Choroid plexus epithelial cell (primary cell): Measurements from ENCODE around the gene TMEM39A.

ENCODE experiments used
- DNase-seq: peaks from one replicate; pipeline ENCODE4 v3.0.0-alpha.2; 2010; ENCODE audit warnings: low read depth
- H3K4me3 ChIP-seq: 2 replicates; pipeline ENCODE4 v1.5.1; 2011; ENCODE audit warnings: low read depth, mild to moderate bottlenecking, control low read depth, low read length, moderate library complexity
- TF ChIP-seq, protein P1 (sequence below): conservative IDR thresholded peaks from 2 replicates; pipeline ENCODE4 v1.5.1; 2011; ENCODE audit warnings: low read depth, mild to moderate bottlenecking, control low read depth, inconsistent platforms, low read length, moderate library complexity

TMEM39A gene

DNA sequence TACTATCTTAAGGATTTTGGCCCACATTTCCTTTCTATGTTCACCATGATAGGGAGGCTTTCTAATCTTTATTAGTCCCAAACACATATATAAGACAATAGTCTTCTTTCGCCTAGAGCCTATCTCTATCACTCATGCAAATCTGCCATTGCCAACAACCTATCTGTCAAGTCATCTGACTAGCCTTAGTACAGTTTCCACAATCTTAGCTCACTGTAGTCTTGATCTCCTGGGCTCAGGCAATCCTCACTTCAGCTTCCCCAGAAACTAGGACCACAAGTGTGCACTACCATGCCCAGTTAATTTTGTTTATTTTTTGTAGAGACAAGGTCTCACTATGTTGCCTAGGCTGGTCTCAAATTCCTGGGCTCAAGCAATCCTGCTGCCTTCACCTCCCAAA lies 6.9 kb downstream of the TMEM39A start:
- TF ChIP-seq, protein P1, sequence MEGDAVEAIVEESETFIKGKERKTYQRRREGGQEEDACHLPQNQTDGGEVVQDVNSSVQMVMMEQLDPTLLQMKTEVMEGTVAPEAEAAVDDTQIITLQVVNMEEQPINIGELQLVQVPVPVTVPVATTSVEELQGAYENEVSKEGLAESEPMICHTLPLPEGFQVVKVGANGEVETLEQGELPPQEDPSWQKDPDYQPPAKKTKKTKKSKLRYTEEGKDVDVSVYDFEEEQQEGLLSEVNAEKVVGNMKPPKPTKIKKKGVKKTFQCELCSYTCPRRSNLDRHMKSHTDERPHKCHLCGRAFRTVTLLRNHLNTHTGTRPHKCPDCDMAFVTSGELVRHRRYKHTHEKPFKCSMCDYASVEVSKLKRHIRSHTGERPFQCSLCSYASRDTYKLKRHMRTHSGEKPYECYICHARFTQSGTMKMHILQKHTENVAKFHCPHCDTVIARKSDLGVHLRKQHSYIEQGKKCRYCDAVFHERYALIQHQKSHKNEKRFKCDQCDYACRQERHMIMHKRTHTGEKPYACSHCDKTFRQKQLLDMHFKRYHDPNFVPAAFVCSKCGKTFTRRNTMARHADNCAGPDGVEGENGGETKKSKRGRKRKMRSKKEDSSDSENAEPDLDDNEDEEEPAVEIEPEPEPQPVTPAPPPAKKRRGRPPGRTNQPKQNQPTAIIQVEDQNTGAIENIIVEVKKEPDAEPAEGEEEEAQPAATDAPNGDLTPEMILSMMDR = no peak
- DNase-seq = no peak
- H3K4me3 ChIP-seq = no peak overlapping the region

DNA sequence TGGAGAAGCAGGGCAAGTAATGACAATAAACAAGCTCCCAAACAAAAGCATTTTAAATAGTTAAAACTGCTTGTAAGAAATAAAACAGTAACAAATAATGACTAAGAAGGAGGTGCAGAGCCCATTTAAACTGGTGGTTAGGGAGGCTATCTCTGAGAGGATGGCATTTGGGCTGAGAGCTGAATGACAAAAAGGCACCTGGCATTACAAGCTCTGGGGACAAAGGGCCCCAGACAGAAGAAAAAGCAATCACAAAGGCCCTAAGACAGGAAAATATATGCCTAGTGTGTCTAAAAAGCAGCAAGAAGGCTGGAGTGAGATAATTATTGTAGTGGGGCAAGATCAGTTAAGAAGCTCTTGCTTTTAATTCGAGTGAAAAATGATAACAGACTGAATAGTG lies 9.6 kb downstream of the TMEM39A start:
- TF ChIP-seq, protein P1 = no peak

DNA sequence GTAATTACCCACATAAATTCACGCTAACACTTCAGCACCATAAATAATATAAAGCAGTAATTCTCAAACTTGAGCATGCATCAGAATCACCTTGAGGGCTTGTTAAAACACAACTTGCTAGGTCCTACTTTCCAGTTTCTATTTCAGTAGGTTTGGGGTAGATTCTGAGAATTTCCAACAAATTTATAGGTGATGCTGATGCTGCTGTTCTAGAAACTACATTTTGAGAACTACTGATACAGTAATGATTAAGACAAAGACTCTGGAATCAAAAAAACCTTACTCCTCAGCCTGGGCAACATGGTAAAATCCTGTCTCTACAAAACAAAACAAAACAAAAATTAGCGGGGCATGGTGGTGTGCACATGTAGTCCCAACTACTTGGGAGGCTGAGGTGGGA lies 18.8 kb downstream of the TMEM39A start:
- H3K4me3 ChIP-seq = no peak overlapping the region
- TF ChIP-seq, protein P1 = no peak
- no peak for DNase-seq

More for the DNA sequence above, 9.6 kb downstream of the TMEM39A start:
- no peak for DNase-seq
- H3K4me3 ChIP-seq = no peak overlapping the region

DNA sequence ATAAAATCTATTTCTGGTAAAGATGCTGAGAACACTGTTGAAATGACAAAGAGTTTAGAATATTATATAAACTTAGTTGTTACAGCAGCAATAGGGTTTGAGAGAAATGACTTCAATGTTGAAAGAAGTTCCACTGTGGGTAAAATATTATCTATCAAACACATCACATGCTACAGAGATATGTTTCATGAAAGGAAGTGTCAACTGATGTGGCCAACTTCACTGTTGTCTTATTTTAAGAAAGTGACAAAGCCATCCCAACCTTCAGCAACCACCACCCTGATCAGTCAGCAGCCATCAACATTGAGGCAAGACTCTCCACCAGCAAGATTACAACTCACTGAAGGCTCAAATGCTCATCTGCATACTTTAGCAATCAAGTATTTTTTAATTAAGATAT lies 20.2 kb downstream of the TMEM39A start:
- DNase-seq = no peak
- TF ChIP-seq, protein P1 = no peak
- no peak overlapping the region for H3K4me3 ChIP-seq

- TF ChIP-seq, protein P1 = no peak
- H3K4me3 ChIP-seq = no peak overlapping the region
- DNase-seq = no peak
These were observed 25.6 kb downstream of the TMEM39A start for GRCh38 chr3:119437691-119438258.

GRCh38 chr3:119436977-119437376 lies 26.4 kb downstream of the TMEM39A start:
- TF ChIP-seq, protein P1 = no peak
- H3K4me3 ChIP-seq = no peak overlapping the region
- no peak for DNase-seq

DNA sequence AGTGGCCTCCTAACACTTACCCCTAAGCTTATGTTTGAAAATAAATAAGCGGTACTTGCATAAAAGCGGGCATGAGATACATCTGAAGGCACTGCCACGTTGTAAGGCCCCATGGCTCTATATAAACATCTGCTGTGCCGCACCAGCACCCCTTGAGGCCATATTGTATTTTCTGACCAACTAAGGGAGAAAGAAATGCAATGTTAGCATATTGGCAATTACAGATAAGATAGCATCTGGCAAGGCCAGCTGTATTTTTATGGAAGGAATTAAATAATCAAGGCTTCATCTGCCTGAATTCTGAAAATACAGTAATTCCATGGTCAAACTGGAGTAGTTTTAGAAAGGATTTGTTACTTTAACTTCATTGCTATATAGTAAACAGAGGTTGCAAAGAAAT lies 28.7 kb downstream of the TMEM39A start:
- TF ChIP-seq, protein P1 = no peak
- no peak overlapping the region for H3K4me3 ChIP-seq
- DNase-seq = no peak
